Keratinocyte (primary cell): ENCODE measurements around the gene CALHM5. TPM values are rescaled to one million over a fixed set of nuclear protein-coding genes. Genes with fewer than 3 reads are reported as not detected.

ENCODE experiments used
- DNase-seq: peaks from one replicate; pipeline ENCODE4 v3.0.0-alpha.2; 2011; ENCODE audit warnings: low read depth, missing footprints, low spot score
- FAIRE-seq: peaks from 2 replicates; lab custom pipeline; 2011; peaks lifted over from hg19 to GRCh38; lab: Jason Lieb, UNC
- H2AFZ ChIP-seq: 2 replicates; pipeline ENCODE4 v1.6.0; 2012; ENCODE audit warnings: low read length, control low read depth, inconsistent platforms; ENCODE audit not compliant: control insufficient read depth
- H3K27ac ChIP-seq: 2 replicates; pipeline ENCODE4 v1.5.1; 2011; ENCODE audit warnings: low read length; ENCODE audit not compliant: control insufficient read depth, insufficient read depth
- H3K27me3 ChIP-seq: 3 replicates; pipeline ENCODE4 v1.6.0; 2011; ENCODE audit warnings: low read length; ENCODE audit not compliant: control insufficient read depth, insufficient read depth; ENCODE audit errors: extremely low read depth
- H3K36me3 ChIP-seq, 2 experiments: 2 replicates in 1 of 2; 3 replicates in 1 of 2; pipeline ENCODE4 v1.5.1; 2011; ENCODE audit warnings: low read length in 2 of 2, mild to moderate bottlenecking in 1 of 2; ENCODE audit not compliant: control insufficient read depth in 2 of 2, insufficient read depth in 2 of 2; ENCODE audit errors: extremely low read depth in 1 of 2
- H3K4me1 ChIP-seq: 3 replicates; pipeline ENCODE4 v1.5.1; 2011; ENCODE audit warnings: low read length; ENCODE audit not compliant: control insufficient read depth, insufficient read depth; ENCODE audit errors: extremely low read depth
- H3K4me2 ChIP-seq: 3 replicates; pipeline ENCODE4 v1.6.0; 2011; ENCODE audit warnings: low read depth, low read length; ENCODE audit not compliant: control insufficient read depth, insufficient read depth; ENCODE audit errors: extremely low read depth
- H3K4me3 ChIP-seq, 3 experiments: fragments of 200-600 bp in 1 of 3; sonication (generic) in 1 of 3; 2 replicates in 2 of 3; 3 replicates in 1 of 3; pipeline ENCODE4 v1.5.1; 2011 to 2016; ENCODE audit warnings: low read length in 3 of 3, mild to moderate bottlenecking in 3 of 3, control low read depth in 2 of 3, inconsistent platforms in 1 of 3, low read depth in 1 of 3, mixed read lengths in 1 of 3, mixed run types in 1 of 3, moderate library complexity in 1 of 3; ENCODE audit not compliant: control insufficient read depth in 2 of 3, insufficient read depth in 2 of 3; ENCODE audit errors: extremely low read depth in 1 of 3
- H3K79me2 ChIP-seq: 2 replicates; pipeline ENCODE4 v1.6.0; 2012; ENCODE audit warnings: low read length; ENCODE audit not compliant: control insufficient read depth, insufficient read depth
- H3K9ac ChIP-seq: 3 replicates; pipeline ENCODE4 v1.6.0; 2011; ENCODE audit warnings: low read length; ENCODE audit not compliant: control insufficient read depth, insufficient read depth; ENCODE audit errors: extremely low read depth
- H3K9me1 ChIP-seq: 3 replicates; pipeline ENCODE4 v1.6.0; 2011; ENCODE audit warnings: low read length; ENCODE audit not compliant: control insufficient read depth, insufficient read depth; ENCODE audit errors: extremely low read depth
- H3K9me3 ChIP-seq: 2 replicates; pipeline ENCODE4 v1.5.1; 2012; ENCODE audit warnings: low read depth, low read length; ENCODE audit not compliant: control insufficient read depth
- H4K20me1 ChIP-seq: 3 replicates; pipeline ENCODE4 v1.6.0; 2011; ENCODE audit warnings: low read length; ENCODE audit not compliant: control insufficient read depth, insufficient read depth; ENCODE audit errors: extremely low read depth
- EZH2 ChIP-seq: IDR thresholded peaks from one replicate; pipeline ENCODE4 v1.6.1; 2012; ENCODE audit warnings: inconsistent platforms, mild to moderate bottlenecking, low read length, moderate library complexity
- dilution Hi-C: fragments of 300-500 bp; cut with MboI; formaldehyde crosslinking; loops from one replicate; pipeline ENCODE4 v1.7.0; 2020; ENCODE audit warnings: low sequenced_read_pairs; ENCODE audit not compliant: extremely low pct_ligation_motif_present
- polyA plus RNA-seq, 5 experiments: library from polyadenylated mRNA; depleted of rRNA in 3 of 5; stranded (reverse) in 3 of 5; stranded (forward) in 1 of 5; unstranded in 1 of 5; fragments of >200 nt; gene quantifications; 1 replicate in 1 of 5; 2 replicates in 3 of 5; 3 replicates in 1 of 5; pipeline versions ENCODE4 v1.2.1 to v1.2.3, GENCODE V29; 2011 to 2012; ENCODE audit warnings: missing spikeins in 2 of 5, low read depth in 1 of 5, low replicate concordance in 1 of 5
- TF ChIP-seq, protein P1 (sequence below), 3 experiments: IDR thresholded peaks in 1 of 3; conservative IDR thresholded peaks in 1 of 3; optimal IDR thresholded peaks in 1 of 3; 2 replicates in 2 of 3; 3 replicates in 1 of 3; pipeline versions ENCODE3 to v1.5.1; 2011; ENCODE audit warnings: low read length in 3 of 3, mild to moderate bottlenecking in 3 of 3, moderate library complexity in 2 of 3, control low read depth in 1 of 3, inconsistent platforms in 1 of 3; ENCODE audit not compliant: insufficient read depth in 2 of 3; ENCODE audit errors: extremely low read depth in 1 of 3

The CALHM5 gene
- polyA plus RNA-seq, 1 donor (not counting 4 experiments of a cell fraction or from before 2014, with no cell fraction given): 0.80 TPM

DNA sequence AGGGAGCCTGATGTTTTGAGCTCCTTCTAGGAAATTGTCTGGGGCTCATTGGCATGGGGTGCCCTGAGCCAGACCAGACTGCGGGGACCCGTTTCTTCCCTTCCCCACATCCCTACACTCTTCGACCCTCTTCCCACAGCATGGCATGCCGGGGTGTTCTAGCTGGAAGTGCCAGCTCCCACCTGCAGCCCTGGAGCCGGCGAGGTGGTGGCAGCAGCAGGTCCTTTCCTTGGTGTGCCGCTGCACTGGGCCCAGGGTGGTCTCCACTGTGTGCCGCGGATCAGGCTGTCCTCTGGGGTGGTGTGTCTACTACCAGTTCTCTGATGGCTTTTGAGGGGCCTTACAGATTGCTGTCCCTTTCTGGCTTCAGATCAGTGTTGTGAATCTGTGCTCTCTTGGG is 52.4 kb downstream of the CALHM5 start:
- Histone ChIP-seq H3K4me2 (no peak overlapping the region), H2AFZ (no peak overlapping the region), H3K4me3 (no peak overlapping the region), H3K9me1 (no peaks in the 10 kb centered on the region), H3K79me2 (no peaks in the 10 kb centered on the region), H3K9ac (no peak overlapping the region), H3K36me3 (no peaks in the 10 kb centered on the region), H3K27ac (no peak overlapping the region), H3K4me1 (peaks cover 13% of the 10 kb centered on the region), H3K27me3 (no peaks in the 10 kb centered on the region), H3K9me3 (no peaks in the 10 kb centered on the region), H4K20me1 (no peaks in the 10 kb centered on the region)
- FAIRE-seq: no peak
- no peak for TF ChIP-seq EZH2
- TF ChIP-seq, protein P1, sequence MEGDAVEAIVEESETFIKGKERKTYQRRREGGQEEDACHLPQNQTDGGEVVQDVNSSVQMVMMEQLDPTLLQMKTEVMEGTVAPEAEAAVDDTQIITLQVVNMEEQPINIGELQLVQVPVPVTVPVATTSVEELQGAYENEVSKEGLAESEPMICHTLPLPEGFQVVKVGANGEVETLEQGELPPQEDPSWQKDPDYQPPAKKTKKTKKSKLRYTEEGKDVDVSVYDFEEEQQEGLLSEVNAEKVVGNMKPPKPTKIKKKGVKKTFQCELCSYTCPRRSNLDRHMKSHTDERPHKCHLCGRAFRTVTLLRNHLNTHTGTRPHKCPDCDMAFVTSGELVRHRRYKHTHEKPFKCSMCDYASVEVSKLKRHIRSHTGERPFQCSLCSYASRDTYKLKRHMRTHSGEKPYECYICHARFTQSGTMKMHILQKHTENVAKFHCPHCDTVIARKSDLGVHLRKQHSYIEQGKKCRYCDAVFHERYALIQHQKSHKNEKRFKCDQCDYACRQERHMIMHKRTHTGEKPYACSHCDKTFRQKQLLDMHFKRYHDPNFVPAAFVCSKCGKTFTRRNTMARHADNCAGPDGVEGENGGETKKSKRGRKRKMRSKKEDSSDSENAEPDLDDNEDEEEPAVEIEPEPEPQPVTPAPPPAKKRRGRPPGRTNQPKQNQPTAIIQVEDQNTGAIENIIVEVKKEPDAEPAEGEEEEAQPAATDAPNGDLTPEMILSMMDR (optimal IDR thresholded peaks at IDR 0.05 in 1 of 3, IDR thresholded peaks at IDR 0.05 in 1 of 3, conservative IDR thresholded peaks at IDR 0.05 in 1 of 3; ENCODE audit: extremely low read depth in 1 of 3, insufficient read depth in 2 of 3, low read length in 3 of 3): no peak
- no peak for DNase-seq
- dilution Hi-C loops: no loop called here

DNA sequence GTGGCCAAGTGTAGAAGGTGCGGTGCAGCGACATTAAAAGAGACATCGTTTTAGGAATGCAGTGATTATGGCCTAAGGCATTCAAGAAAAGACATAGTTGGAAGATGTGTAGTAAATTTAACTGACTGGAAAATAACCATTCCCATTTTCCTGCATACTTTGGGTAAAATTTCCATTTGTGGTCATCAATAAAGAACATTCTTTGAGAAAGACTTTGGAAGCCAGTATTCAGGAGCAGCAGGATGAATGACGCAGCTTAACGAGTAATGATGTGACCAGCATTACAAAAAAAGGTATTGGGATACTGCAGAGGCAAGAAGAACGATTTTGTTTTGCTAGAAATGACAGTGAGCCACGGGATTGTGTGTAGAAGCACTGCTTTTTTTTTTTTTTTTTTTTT is 52.9 kb downstream of the CALHM5 start:
- Histone ChIP-seq H3K4me3 (no peak overlapping the region), H3K36me3 (no peaks in the 10 kb centered on the region), H3K4me1 (peaks cover 13% of the 10 kb centered on the region), H2AFZ (peak overlapping the region; percentile 21), H3K27me3 (no peaks in the 10 kb centered on the region), H3K4me2 (no peak overlapping the region), H3K27ac (no peak overlapping the region), H3K9ac (no peak overlapping the region), H3K79me2 (no peaks in the 10 kb centered on the region), H4K20me1 (no peaks in the 10 kb centered on the region), H3K9me1 (no peaks in the 10 kb centered on the region), H3K9me3 (no peaks in the 10 kb centered on the region)
- dilution Hi-C loops: no loop called here
- no peak for DNase-seq
- FAIRE-seq: no peak
- no peak for TF ChIP-seq EZH2
- TF ChIP-seq, protein P1 (optimal IDR thresholded peaks at IDR 0.05 in 1 of 3, IDR thresholded peaks at IDR 0.05 in 1 of 3, conservative IDR thresholded peaks at IDR 0.05 in 1 of 3; ENCODE audit: extremely low read depth in 1 of 3, insufficient read depth in 2 of 3, low read length in 3 of 3): no peak
